Glomerular visceral epithelial cell (primary cell): Measurements from ENCODE around the gene ALS2.
A peak's percentile ranks its signal among the peaks of the same experiment; 100 is the strongest.
"Not testable (repeated sequence)": the region's sequence is repeated elsewhere in the genome, so short reads cannot be mapped to it uniquely, and the experiment has no call there.

ENCODE experiments used
- DNase-seq: peaks from one replicate; pipeline ENCODE4 v3.0.0-alpha.2; 2016; ENCODE audit errors: extremely low spot score

The ALS2 gene

DNA sequence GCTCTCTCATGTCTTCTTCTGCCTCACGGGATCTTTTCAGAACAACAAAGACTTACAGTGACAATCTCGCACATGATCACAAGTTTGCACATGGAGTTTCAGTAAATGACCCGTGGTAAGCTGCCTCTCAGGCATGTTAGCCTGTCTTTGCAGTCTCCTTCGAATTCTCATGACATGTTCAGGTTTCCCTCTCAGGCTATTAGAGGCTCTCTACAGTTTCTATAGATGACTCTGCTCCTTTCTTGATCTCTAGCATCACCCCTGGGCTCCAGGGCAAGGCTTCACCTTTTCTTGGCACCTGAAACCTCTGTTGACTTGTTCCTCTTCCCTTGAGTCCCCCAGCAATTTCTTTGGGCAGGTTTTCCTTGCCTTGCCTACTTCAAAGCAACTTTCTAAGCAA lies 105.3 kb downstream of the ALS2 start:
- DNase-seq = no peak

GRCh38 chr2:201674794-201675193 lies 105.9 kb downstream of the ALS2 start:
- no peak for DNase-seq

- DNase-seq = no peak
Observed at GRCh38 chr2:201674298-201674697, 106.4 kb downstream of the ALS2 start.

GRCh38 chr2:201673546-201673945 lies 107.2 kb downstream of the ALS2 start:
- no peak for DNase-seq

GRCh38 chr2:201671205-201671604 lies 109.5 kb downstream of the ALS2 start:
- DNase-seq = not testable (repeated sequence)

- DNase-seq = no peak
Observed at GRCh38 chr2:201669865-201670264, 110.9 kb downstream of the ALS2 start.

- DNase-seq = no peak
Observed at GRCh38 chr2:201668402-201668910, 112.3 kb downstream of the ALS2 start.

GRCh38 chr2:201664334-201664733 lies 116.4 kb downstream of the ALS2 start:
- DNase-seq = no peak

DNA sequence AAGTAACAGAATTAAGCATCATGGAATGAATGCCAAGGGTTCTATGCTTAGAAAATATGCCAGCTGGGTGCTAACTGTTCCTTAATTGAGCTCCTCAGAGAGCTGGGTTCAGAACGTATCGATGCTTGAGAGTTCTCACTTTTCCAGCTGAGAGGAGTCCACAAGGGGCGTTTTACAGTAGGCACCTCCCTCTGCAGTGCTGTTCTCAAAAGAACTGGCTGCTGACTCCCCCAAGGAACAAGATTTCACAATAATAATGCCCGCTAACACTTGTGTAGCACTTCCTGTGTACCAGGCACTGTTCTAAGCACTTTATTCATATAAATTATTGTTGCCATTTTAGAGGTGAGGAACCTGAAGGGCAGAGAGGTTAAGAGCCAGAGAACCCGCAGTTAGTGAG lies 119.4 kb downstream of the ALS2 start:
- no peak for DNase-seq

GRCh38 chr2:201660293-201660895 lies 120.3 kb downstream of the ALS2 start:
- no peak for DNase-seq

- no peak for DNase-seq
Observed at GRCh38 chr2:201656740-201657139, 124.0 kb downstream of the ALS2 start.

DNA sequence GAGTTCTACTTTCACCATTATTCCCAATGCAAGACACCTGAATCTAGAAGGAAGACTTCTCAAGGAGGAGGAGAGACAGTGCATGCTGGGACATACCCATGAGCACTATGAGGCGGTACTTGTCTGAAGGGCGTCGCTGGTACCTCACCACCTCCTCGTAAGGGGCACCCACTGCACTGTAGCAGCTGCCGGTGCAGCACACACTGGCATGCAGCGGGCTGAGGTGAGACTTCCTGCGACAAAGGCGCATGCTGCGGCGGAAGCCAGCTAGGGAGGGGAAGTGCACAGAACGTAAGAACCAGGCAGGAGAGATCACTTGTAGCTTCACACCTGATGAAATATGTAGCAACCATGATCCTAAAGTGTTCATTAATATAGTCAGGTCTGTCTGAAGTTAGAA lies 124.6 kb downstream of the ALS2 start:
- DNase-seq = no peak

DNA sequence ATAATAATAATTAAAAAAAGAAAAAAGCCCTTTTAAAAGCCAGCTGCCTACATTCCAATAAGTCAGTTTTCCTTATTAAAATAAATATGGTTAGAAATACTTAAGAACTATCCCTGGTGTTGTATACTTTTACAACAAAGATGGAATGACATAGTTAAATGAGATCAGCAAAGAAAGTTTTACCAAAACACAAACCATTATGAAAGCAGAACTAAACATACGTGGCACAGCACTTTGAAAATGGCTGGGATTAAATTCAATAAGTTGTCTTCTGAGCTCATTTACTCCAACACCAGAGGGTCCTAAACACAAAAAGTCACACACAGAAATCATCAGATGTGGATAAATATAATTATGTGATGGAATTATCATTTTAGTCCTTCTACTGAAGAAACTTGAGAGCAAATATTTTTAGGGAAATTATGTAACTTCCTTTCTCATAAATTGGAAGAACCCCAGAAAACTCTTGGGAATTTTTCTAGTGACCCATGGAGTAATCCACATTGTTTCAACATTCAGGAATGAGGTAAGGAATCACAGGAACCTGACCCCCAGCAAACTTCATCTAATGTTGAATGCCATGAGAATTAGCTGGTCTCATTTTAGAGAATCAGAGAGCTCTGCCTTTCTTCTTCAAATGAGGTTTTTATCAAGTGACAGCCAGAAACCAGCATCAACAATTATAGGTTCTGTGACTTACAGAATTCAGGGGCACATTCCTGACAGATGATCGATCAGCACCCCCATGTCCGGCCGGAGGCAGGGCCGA lies 125.9 kb downstream of the ALS2 start:
- peak; percentile 66 for DNase-seq

- DNase-seq = no peak
Observed at GRCh38 chr2:201653221-201653620, 127.5 kb downstream of the ALS2 start.
